Ovary (tissue), 3 donors: ENCODE data around the gene SLC25A47.

Source experiments
- CTCF ChIP-seq, 3 donors: fragments of 450-650 bp in 2 of 3; fragments of 200-600 bp in 1 of 3; IDR thresholded peaks; one replicate each; pipeline versions ENCODE4 v1.5.1 to v1.8.0; 2016 to 2022; ENCODE audit warnings: antibody characterized with exemption in 3 of 3, mild to moderate bottlenecking in 1 of 3
- EP300 ChIP-seq: sonication (generic); formaldehyde crosslinking; IDR thresholded peaks from one replicate; pipeline ENCODE4 v1.6.1; 2017; ENCODE audit warnings: antibody characterized with exemption
- POLR2A ChIP-seq: fragments of 450-650 bp; IDR thresholded peaks from one replicate; pipeline ENCODE4 v1.6.1; 2017; ENCODE audit warnings: antibody characterized with exemption, mild to moderate bottlenecking, moderate library complexity
- donor health status: DM: no; HTN: no; CAD: no.

GRCh38 chr14:100302616-100303015 lies 20.5 kb upstream of the SLC25A47 start:
- TF ChIP-seq CTCF (IDR thresholded peaks at IDR 0.05) (no peak), EP300 (no peak), POLR2A (no peak)
